Tibial nerve (tissue), 3 donors: Measurements from ENCODE around the gene LRP1.

Source experiments
- CTCF ChIP-seq, 5 experiments: fragments of 200-600 bp in 3 of 5; fragments of 450-650 bp in 2 of 5; sonication (generic) in 3 of 5; IDR thresholded peaks; one replicate each; pipeline ENCODE4 v1.5.1; 2016 to 2019; ENCODE audit warnings: antibody characterized with exemption in 5 of 5, mild to moderate bottlenecking in 3 of 5, moderate library complexity in 2 of 5
- POLR2A ChIP-seq, 2 donors: fragments of 450-650 bp; IDR thresholded peaks; one replicate each; pipeline ENCODE4 v1.6.1; 2017; ENCODE audit warnings: antibody characterized with exemption in 2 of 2, mild to moderate bottlenecking in 2 of 2, moderate library complexity in 2 of 2

GRCh38 chr12:57233357-57234232, 105.3 kb downstream of the LRP1 start:
- TF ChIP-seq POLR2A (IDR thresholded peaks at IDR 0.05) (no peak), CTCF (IDR thresholded peaks at IDR 0.05) (no peak)
